ENCODE results near the gene TPPP3.
A peak's percentile ranks its signal among the peaks of the same experiment; 100 is the strongest.

TPPP3 gene

DNA sequence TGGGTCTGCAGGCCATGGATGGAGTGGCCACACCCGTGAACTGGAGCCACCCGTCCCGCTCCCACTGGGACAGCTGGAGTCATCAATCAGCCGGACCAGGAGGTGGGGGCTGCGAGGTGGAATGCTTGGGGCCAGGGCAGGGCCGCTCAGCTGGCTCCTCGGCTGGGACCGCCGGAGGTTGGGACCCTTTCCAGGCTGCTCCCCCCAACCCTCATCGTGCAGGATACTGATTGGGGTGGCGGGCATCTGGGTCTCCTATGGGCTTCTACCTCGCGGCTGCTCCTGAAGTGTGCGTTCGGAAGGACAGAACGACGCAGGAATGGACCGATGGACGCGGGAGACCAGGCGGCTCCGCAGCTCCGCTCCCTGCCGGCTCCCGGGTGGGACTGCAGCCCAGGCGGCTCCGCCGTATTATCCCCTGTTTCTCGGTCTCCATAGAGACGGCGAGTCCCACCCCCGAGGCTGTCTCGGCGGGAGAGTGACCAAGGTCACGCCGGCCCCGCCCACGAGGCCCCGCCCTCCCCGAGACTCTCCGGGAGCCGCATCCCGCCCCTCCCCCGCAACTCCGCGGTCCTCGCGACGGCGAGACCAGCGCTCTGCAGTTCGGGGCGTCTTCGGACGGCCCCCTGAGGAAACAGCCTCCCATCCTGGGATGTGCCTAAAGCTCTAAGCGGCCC lies at the start of gene TPPP3:
TSS of gene TPPP3 (minus strand) at position 388 of the 677 bp plus-strand sequence. CDS start 2,387 bp downstream, outside the sequence.
- ChIA-PET POLR2A (no interaction called here), CTCF (interaction anchor here (0.6 to 1.8 kb wide), 22 partner anchors 8 to 415 kb away, joined by 3 to 11 read pairs (median 3); partner anchors contain the start of gene ZDHHC1)
- no peak for DNase-seq (ENCODE audit: low read depth, low spot score)
- peak within 1 kb of the TSS; percentile 42 for H3K4me3 ChIP-seq (ENCODE audit: low read depth, low read length)
- peak; percentile 72 for TF ChIP-seq CTCF (IDR thresholded peaks at IDR 0.05; ENCODE audit: insufficient read depth, low read length, missing control alignments)

DNA sequence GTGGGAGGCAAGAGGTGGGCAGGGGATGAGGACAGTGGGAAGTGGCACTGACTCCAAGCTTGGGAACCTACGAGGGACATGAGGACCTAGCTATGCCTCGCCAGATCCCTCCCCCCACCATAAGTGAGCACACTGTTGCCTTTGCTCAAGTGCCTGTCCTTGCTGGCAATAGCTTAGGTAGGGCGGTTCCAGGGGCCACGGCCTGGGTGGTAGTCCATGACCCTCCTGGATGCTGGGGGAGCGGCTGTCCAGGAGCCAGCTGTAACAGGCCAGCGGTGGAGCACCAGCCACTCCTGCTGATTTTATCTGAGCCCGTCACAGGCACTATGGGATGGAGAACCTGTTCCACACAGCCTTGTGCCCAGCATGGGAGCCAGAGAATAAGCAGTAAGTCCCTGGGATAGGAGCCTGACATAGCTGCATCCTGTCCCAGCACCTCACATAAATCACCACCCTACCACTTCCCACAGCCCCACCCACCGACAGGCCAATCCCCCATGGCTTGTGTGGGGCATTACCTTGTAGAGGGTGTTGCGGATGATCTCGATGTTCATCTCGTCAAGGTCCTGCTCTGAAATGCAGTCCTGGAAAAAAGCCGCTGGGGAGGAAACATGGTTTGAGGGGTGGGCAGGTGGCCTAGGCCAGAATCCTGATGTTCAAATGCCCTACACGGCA lies 49.4 kb upstream of the TPPP3 start:
- no peak overlapping the region for H3K4me3 ChIP-seq (ENCODE audit: low read depth, low read length)
- DNase-seq (ENCODE audit: low read depth, low spot score), result no peak
- POLR2A ChIA-PET, result interaction anchor here (1.4 kb wide), 1 partner anchor 14 kb away, joined by 3 read pairs; no protein-coding TSS in a partner anchor
- no peak for TF ChIP-seq CTCF (IDR thresholded peaks at IDR 0.05; ENCODE audit: insufficient read depth, low read length, missing control alignments)
- CTCF ChIA-PET, result interaction anchor here (1.2 to 8.9 kb wide), 5 partner anchors 8 to 35 kb away, joined by 4 to 75 read pairs (median 8); partner anchors contain the start of gene ZDHHC1

- DNase-seq (ENCODE audit: low read depth, low spot score), result no peak
- no peak for TF ChIP-seq CTCF (IDR thresholded peaks at IDR 0.05; ENCODE audit: insufficient read depth, low read length, missing control alignments)
- ChIA-PET CTCF (interaction anchor here (1.3 to 8.9 kb wide), 3 partner anchors 14 to 35 kb away, joined by 4 to 75 read pairs (median 53); no protein-coding TSS in a partner anchor), POLR2A (no interaction called here)
- H3K4me3 ChIP-seq (ENCODE audit: low read depth, low read length), result no peak overlapping the region
These were observed 48.6 kb upstream of the TPPP3 start for GRCh38 chr16:67441907-67442306.

GRCh38 chr16:67441271-67441753 lies 48.0 kb upstream of the TPPP3 start:
- ChIA-PET CTCF (interaction anchor here (1.1 to 8.9 kb wide), 3 partner anchors 14 to 26 kb away, joined by 3 to 75 read pairs (median 4); no protein-coding TSS in a partner anchor), POLR2A (no interaction called here)
- no peak for TF ChIP-seq CTCF (IDR thresholded peaks at IDR 0.05; ENCODE audit: insufficient read depth, low read length, missing control alignments)
- no peak for DNase-seq (ENCODE audit: low read depth, low spot score)
- H3K4me3 ChIP-seq (ENCODE audit: low read depth, low read length), result no peak overlapping the region

DNA sequence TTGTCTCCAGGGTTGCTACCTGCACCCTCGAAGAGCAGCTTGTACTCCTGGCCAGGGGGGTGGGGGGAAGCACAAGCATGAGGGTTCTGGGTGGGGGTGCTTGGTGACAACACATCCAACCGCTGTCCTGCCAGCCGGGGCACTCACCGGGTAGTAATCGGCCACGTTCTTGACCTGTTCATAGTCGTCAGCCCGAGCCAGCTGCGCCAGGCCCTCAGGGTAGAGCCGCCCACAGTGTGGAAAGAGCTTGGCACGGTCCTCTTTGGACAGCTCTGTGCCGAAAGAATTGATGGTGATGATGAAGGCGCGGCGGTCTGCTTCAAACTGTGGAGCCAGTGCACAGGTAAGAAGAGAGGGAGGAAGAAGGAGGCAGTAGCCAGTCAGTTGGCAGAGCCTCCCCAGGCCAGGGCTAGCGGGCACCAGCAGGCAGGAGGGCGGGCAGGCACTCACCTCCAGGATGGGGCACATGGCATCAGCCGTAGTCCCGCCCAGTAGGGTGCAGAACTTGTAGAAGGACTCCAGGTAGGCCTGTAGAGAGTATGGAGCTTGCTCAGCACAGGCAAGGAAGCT lies 45.6 kb upstream of the TPPP3 start:
- ChIA-PET CTCF (interaction anchor here (1.4 to 2.3 kb wide), 4 partner anchors 8 to 22 kb away, joined by 5 to 19 read pairs (median 7); no protein-coding TSS in a partner anchor), POLR2A (no interaction called here)
- TF ChIP-seq CTCF (IDR thresholded peaks at IDR 0.05; ENCODE audit: insufficient read depth, low read length, missing control alignments), result no peak
- no peak overlapping the region for H3K4me3 ChIP-seq (ENCODE audit: low read depth, low read length)
- no peak for DNase-seq (ENCODE audit: low read depth, low spot score)
